Calu3 (cell line): ENCODE data around the gene HSCB. TPM values are rescaled to one million over a fixed set of nuclear protein-coding genes. Genes with fewer than 3 reads are reported as not detected.
"Not testable (repeated sequence)": the region's sequence is repeated elsewhere in the genome, so short reads cannot be mapped to it uniquely, and the experiment has no call there.

Source experiments
- BruUV-seq: library from RNA; stranded (reverse); fragments of 400-500 nt; replicated peaks from 2 replicates; lab custom pipeline; 2021; lab: Mats Ljungman, UMichigan
- CTCF ChIA-PET: fragments of 300-600 bp; sonication (Branson Sonifier 250); formaldehyde crosslinking; loops from one replicate; lab custom pipeline; 2022; ENCODE audit warnings: antibody characterized with exemption; lab: Charles Lee
- DNase-seq: peaks from one replicate; pipeline ENCODE4 v3.0.0; 2022
- H3K27ac Mint-ChIP-seq: one replicate; pipeline ENCODE4 v1.8.0; 2022; ENCODE audit warnings: mixed read lengths; ENCODE audit not compliant: unreplicated experiment
- H3K27me3 Mint-ChIP-seq: one replicate; pipeline ENCODE4 v1.8.0; 2022; ENCODE audit warnings: mixed read lengths; ENCODE audit not compliant: unreplicated experiment
- H3K36me3 Mint-ChIP-seq: one replicate; pipeline ENCODE4 v1.8.0; 2022; ENCODE audit warnings: mild to moderate bottlenecking, moderate library complexity, mixed read lengths; ENCODE audit not compliant: insufficient read depth, unreplicated experiment
- H3K4me1 Mint-ChIP-seq: one replicate; pipeline ENCODE4 v1.8.0; 2022; ENCODE audit warnings: mild to moderate bottlenecking, low read depth, mixed read lengths; ENCODE audit not compliant: unreplicated experiment
- H3K4me3 Mint-ChIP-seq: one replicate; pipeline ENCODE4 v1.8.0; 2022; ENCODE audit warnings: mild to moderate bottlenecking, low read depth, moderate library complexity, mixed read lengths; ENCODE audit not compliant: unreplicated experiment
- H3K9me3 Mint-ChIP-seq: one replicate; pipeline ENCODE4 v1.8.0; 2022; ENCODE audit warnings: low read depth, mixed read lengths; ENCODE audit not compliant: unreplicated experiment
- CTCF ChIP-seq: fragments of 200-600 bp; IDR thresholded peaks from one replicate; pipeline ENCODE4 v1.8.0; 2022; ENCODE audit warnings: antibody characterized with exemption; ENCODE audit not compliant: unreplicated experiment
- intact Hi-C: fragments of 100-400 bp; cut with micrococcal nuclease; formaldehyde crosslinking; loops from one replicate; pipeline ENCODE4 v1.10.0; 2022; ENCODE audit not compliant: unreplicated experiment
- total RNA-seq: library from RNA; stranded (reverse); gene quantifications from 2 replicates; pipeline ENCODE4 v1.2.3, GENCODE V29; 2022

Gene HSCB
- total RNA-seq, 1 experiment from 2014 or later, result 16.5 TPM

- intact Hi-C loops, result no loop called here
- H3K36me3 Mint-ChIP-seq, result peaks cover 62% of the 10 kb centered on the region
- H3K27ac Mint-ChIP-seq, result peak overlapping the region; percentile 97
- H3K4me1 Mint-ChIP-seq, result peaks cover 23% of the 10 kb centered on the region
- no peaks in the 10 kb centered on the region for H3K9me3 Mint-ChIP-seq
- CTCF ChIA-PET, result interaction anchor here (0.7 kb wide), 3 partner anchors 44 to 572 kb away, joined by 3 to 4 read pairs (median 3); no protein-coding TSS in a partner anchor
- DNase-seq, result peak; percentile 41
- H3K27me3 Mint-ChIP-seq, result no peaks in the 10 kb centered on the region
- BruUV-seq, result no TSS peak
- no peak for TF ChIP-seq CTCF
- H3K4me3 Mint-ChIP-seq, result peak overlapping the region; percentile 83
Observed at GRCh38 chr22:28801845-28802594, 60.2 kb downstream of the HSCB start.

DNA sequence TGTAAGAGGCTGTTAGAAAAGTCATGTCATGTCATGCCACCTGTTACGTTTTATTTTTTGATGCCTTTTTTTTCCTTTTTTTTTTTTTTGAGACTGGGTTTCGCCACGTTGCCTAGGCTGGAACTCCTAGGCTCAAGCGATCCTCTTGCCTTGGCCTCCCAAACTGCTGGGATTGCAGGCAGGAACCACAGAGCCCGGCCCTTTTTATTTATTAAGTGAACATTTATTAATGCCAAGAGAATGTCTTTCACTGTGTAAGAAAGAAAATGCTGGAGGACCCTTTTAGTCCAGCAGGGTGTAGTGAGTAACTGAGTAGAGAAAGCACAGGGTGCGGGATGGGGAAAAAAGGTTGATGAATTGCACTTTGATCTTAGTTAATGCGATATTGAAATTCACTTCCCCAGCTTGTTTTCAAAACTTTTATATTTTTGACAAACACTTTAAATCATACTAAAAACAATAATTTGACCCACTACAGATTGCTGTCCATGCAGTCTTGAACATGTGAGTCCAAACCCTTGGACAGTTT, 60.8 kb downstream of the HSCB start:
- Mint-ChIP-seq H3K27ac (peak overlapping the region; percentile 97), H3K27me3 (no peaks in the 10 kb centered on the region), H3K9me3 (no peaks in the 10 kb centered on the region), H3K4me1 (peaks cover 23% of the 10 kb centered on the region), H3K36me3 (peaks cover 55% of the 10 kb centered on the region), H3K4me3 (peak overlapping the region; percentile 83)
- no peak for TF ChIP-seq CTCF
- no TSS peak for BruUV-seq
- intact Hi-C loops, result no loop called here
- no peak for DNase-seq
- CTCF ChIA-PET, result interaction anchor here (0.7 kb wide), 3 partner anchors 247 to 800 kb away, joined by 3 to 4 read pairs (median 3); no protein-coding TSS in a partner anchor

DNA sequence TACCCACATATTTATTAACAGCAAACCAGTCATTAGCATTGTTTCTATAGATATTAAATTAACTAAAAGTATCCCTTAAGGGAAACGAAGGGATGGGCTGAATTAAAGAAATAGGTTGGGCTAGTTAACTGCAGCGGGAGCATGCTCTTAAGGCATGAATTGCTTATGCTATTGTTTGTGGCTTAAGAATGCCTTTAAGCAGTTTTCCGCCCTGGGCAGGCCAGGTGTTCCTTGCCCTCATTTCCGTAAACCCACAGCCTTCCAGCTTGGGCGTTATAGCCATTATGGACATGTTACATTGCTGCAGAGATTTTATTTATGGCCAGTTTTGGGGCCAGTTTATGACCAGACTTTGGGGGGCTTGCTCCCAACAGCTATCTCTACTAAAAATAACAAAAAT, 63.6 kb downstream of the HSCB start:
- peaks cover 41% of the 10 kb centered on the region for H3K36me3 Mint-ChIP-seq
- peaks cover 22% of the 10 kb centered on the region for H3K4me1 Mint-ChIP-seq
- H3K4me3 Mint-ChIP-seq, BruUV-seq, intact Hi-C loops, CTCF ChIA-PET, H3K9me3 Mint-ChIP-seq, H3K27me3 Mint-ChIP-seq, H3K27ac Mint-ChIP-seq, DNase-seq: not testable (repeated sequence)

Other genes starting within 250 kb of the HSCB start
- gene TTC28, start 62.2 kb upstream of the HSCB start, total RNA-seq, result 5.2 and 10.1 TPM in 2 replicates
- 27.0 and 35.7 TPM in 2 replicates for gene CHEK2, start 219 bp upstream of the HSCB start, total RNA-seq
- 25.4 and 27.0 TPM in 2 replicates for gene CCDC117, start 30.7 kb downstream of the HSCB start, total RNA-seq
- gene XBP1, start 58.5 kb downstream of the HSCB start, total RNA-seq, result 179 and 192 TPM in 2 replicates
- 23.7 and 24.5 TPM in 2 replicates for gene ZNRF3, start 141.5 kb downstream of the HSCB start, total RNA-seq